Natural killer cell (primary cell): ENCODE measurements around the gene FMN1. TPM values are rescaled to one million over a fixed set of nuclear protein-coding genes. Genes with fewer than 3 reads are reported as not detected.

Experiments used
- ATAC-seq, 3 donors: fragments of 150-1000 bp in 2 of 3; fragments of 200-7000 bp in 1 of 3; cut with Tn5 transposase; 1 replicate in 1 of 3; 2 replicates in 2 of 3; pipeline ENCODE4 v1.10.0; 2021; ENCODE audit warnings: mild to moderate bottlenecking in 2 of 3, moderate library complexity in 2 of 3
- DNase-seq, 2 donors: peaks; one replicate each; pipeline versions ENCODE4 v3.0.0 to v3.0.0-alpha.2; 2013 to 2021; ENCODE audit warnings: mixed read lengths in 1 of 2
- H3K27ac ChIP-seq: one replicate; pipeline ENCODE4 v1.5.1; 2013; ENCODE audit warnings: mild to moderate bottlenecking, low read length
- H3K27me3 ChIP-seq: one replicate; pipeline ENCODE4 v1.6.1; 2013; ENCODE audit warnings: low read length; ENCODE audit not compliant: control insufficient read depth, insufficient read depth
- H3K36me3 ChIP-seq: one replicate; pipeline ENCODE4 v1.6.1; 2013; ENCODE audit warnings: low read length; ENCODE audit not compliant: control insufficient read depth, insufficient read depth
- H3K4me1 ChIP-seq: one replicate; pipeline ENCODE4 v1.6.1; 2013; ENCODE audit warnings: low read length; ENCODE audit not compliant: control insufficient read depth, insufficient read depth
- H3K4me3 ChIP-seq: one replicate; pipeline ENCODE4 v1.5.1; 2013; ENCODE audit warnings: low read length
- H3K9me3 ChIP-seq: one replicate; pipeline ENCODE4 v1.6.1; 2013; ENCODE audit warnings: low read length; ENCODE audit not compliant: control insufficient read depth, insufficient read depth
- H3K27ac Mint-ChIP-seq, 2 donors: one replicate each; pipeline ENCODE4 v1.8.0; 2022; ENCODE audit warnings: mild to moderate bottlenecking in 2 of 2, mixed read lengths in 2 of 2, moderate library complexity in 1 of 2
- H3K27me3 Mint-ChIP-seq, 2 donors: one replicate each; pipeline ENCODE4 v1.8.0; 2022; ENCODE audit warnings: low read depth in 2 of 2, mixed read lengths in 2 of 2
- H3K36me3 Mint-ChIP-seq: one replicate; pipeline ENCODE4 v1.8.0; 2022; ENCODE audit warnings: mixed read lengths
- H3K4me1 Mint-ChIP-seq, 2 donors: one replicate each; pipeline ENCODE4 v1.8.0; 2022; ENCODE audit warnings: mixed read lengths in 2 of 2
- H3K4me3 Mint-ChIP-seq: one replicate; pipeline ENCODE4 v1.8.0; 2022; ENCODE audit warnings: mild to moderate bottlenecking, moderate library complexity, mixed read lengths
- H3K9me3 Mint-ChIP-seq, 2 donors: one replicate each; pipeline ENCODE4 v1.8.0; 2022; ENCODE audit warnings: mixed read lengths in 2 of 2
- CTCF ChIP-seq: fragments of 200-600 bp; IDR thresholded peaks from one replicate; pipeline ENCODE4 v1.8.0; 2022; ENCODE audit warnings: antibody characterized with exemption
- WGBS: methylation state at CpG from one replicate; pipeline ENCODE4 v1.1.7; 2013; ENCODE audit warnings: missing lambda C conversion rate; ENCODE audit not compliant: insufficient coverage; 5-methylcytosine and 5-hydroxymethylcytosine counted together
- intact Hi-C: fragments of 100-400 bp; cut with micrococcal nuclease; formaldehyde crosslinking; loops from one replicate; pipeline ENCODE4 v1.14.2; 2022
- total RNA-seq, 4 donors: library from RNA; stranded (reverse); fragments of 120-200 nt in 1 of 4; gene quantifications; one replicate each; pipeline versions ENCODE4 v1.2.3 to v1.2.4, GENCODE V29; 2013 to 2022

Gene FMN1
- total RNA-seq, 3 donors from 2014 or later (not counting 1 experiment from before 2014, with no cell fraction given) = 2.0 to 19.2 (median 2.2) TPM

DNA sequence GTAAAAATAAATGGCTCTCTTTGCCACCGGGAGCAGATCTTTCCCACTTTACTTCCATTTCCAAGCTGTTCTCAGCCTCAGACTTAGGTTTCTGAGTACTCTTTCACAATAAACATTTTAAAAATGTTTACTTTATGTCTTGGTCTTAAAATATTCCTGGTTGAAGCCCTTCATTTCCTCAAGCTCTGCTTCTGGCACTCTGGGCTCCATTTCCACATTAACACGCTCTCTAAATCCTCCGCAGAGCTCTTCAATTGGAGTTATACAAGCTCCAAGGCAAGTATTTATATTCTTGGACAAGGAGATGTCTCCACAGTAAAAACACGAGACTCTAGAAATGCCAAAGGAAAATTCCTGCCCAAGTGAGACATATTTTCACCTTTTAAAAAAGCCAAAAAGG is 307.4 kb downstream of the FMN1 start:
- Histone ChIP-seq H3K27ac (no peak overlapping the region), H3K4me1 (no peaks in the 10 kb centered on the region), H3K36me3 (no peaks in the 10 kb centered on the region), H3K9me3 (no peaks in the 10 kb centered on the region), H3K27me3 (no peaks in the 10 kb centered on the region), H3K4me3 (no peak overlapping the region)
- Mint-ChIP-seq H3K27ac (no peak overlapping the region), H3K4me3 (no peak overlapping the region), H3K4me1 (no peaks in the 10 kb centered on the region), H3K27me3 (no peaks in the 10 kb centered on the region), H3K9me3 (no peaks in the 10 kb centered on the region), H3K36me3 (no peaks in the 10 kb centered on the region)
- no peak for DNase-seq
- no peak for ATAC-seq
- no peak for TF ChIP-seq CTCF
- intact Hi-C loops = no loop called here
- 88% methylated on average over 4 of the region's 4 CpGs for WGBS

GRCh38 chr15:32886459-32886858 is 308.1 kb downstream of the FMN1 start:
- Mint-ChIP-seq H3K27ac (no peak overlapping the region), H3K4me1 (no peaks in the 10 kb centered on the region), H3K4me3 (no peak overlapping the region), H3K9me3 (no peaks in the 10 kb centered on the region), H3K27me3 (no peaks in the 10 kb centered on the region), H3K36me3 (no peaks in the 10 kb centered on the region)
- 88% methylated on average over 7 of the region's 7 CpGs for WGBS
- Histone ChIP-seq H3K27ac (no peak overlapping the region), H3K36me3 (no peaks in the 10 kb centered on the region), H3K27me3 (no peaks in the 10 kb centered on the region), H3K4me3 (no peak overlapping the region), H3K9me3 (no peaks in the 10 kb centered on the region), H3K4me1 (no peaks in the 10 kb centered on the region)
- intact Hi-C loops = no loop called here
- DNase-seq = no peak
- no peak for TF ChIP-seq CTCF
- no peak for ATAC-seq

DNA sequence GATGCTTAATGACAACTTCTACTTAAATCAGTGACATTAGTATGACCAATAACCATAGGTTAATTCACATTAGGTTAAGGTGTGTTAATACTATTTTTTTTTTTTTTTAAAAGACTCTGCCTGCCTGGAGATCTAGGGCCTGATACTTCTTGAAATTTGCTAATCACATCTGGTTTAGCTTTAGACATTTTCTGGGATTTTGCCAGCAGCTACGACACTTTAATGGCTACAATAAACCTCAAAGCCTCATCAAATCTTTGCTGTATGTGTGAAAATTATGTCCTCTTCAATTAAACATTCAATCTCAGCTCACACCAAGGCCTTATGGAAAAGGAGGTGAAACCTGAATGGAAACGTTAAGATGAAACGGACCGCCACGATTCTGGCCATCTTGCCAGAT is 308.8 kb downstream of the FMN1 start:
- H3K4me3 ChIP-seq = no peak overlapping the region
- peaks cover 0 to under 1% of the 10 kb centered on the region in 2 donors for H3K27me3 Mint-ChIP-seq
- H3K27me3 ChIP-seq = no peaks in the 10 kb centered on the region
- no peak overlapping the region for H3K27ac ChIP-seq
- ATAC-seq = no peak
- H3K4me1 ChIP-seq = no peaks in the 10 kb centered on the region
- no peaks in the 10 kb centered on the region for H3K9me3 Mint-ChIP-seq
- no peak for DNase-seq
- no peaks in the 10 kb centered on the region for H3K4me1 Mint-ChIP-seq
- no peak overlapping the region for H3K4me3 Mint-ChIP-seq
- no peaks in the 10 kb centered on the region for H3K36me3 Mint-ChIP-seq
- no peak overlapping the region for H3K27ac Mint-ChIP-seq
- intact Hi-C loops = no loop called here
- no peak for TF ChIP-seq CTCF
- H3K36me3 ChIP-seq = no peaks in the 10 kb centered on the region
- H3K9me3 ChIP-seq = no peaks in the 10 kb centered on the region
- WGBS = 85% methylated on average over 5 of the region's 5 CpGs

DNA sequence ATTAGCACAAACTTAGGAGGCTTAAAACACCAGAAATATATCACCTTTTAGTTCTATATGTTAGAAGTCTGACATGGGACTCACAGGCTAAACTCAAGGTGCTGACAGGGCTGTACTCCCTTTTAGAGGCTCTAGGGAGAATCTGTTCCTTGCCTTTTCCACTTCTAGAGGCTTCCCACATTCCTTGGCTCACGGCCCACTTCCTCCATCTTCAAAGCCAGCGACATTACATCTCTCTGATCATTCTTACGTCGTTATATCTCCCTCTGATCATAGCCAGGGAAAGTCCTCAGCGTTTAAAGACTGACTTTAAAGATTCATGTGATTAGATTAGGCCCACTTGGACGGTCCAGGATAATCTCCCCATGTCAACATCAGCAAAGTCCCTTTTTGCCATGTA is 310.4 kb downstream of the FMN1 start:
- Histone ChIP-seq H3K27me3 (no peaks in the 10 kb centered on the region), H3K36me3 (no peaks in the 10 kb centered on the region), H3K27ac (no peak overlapping the region), H3K9me3 (no peaks in the 10 kb centered on the region), H3K4me3 (no peak overlapping the region), H3K4me1 (no peaks in the 10 kb centered on the region)
- no peak for DNase-seq
- Mint-ChIP-seq H3K4me1 (no peaks in the 10 kb centered on the region), H3K9me3 (no peaks in the 10 kb centered on the region), H3K4me3 (no peak overlapping the region), H3K36me3 (no peaks in the 10 kb centered on the region), H3K27ac (no peak overlapping the region), H3K27me3 (peaks cover 0 to 7% of the 10 kb centered on the region in 2 donors)
- WGBS = 75% methylated on average over 5 of the region's 6 CpGs
- no peak for ATAC-seq
- intact Hi-C loops = no loop called here
- no peak for TF ChIP-seq CTCF
